Measurements from ENCODE around the gene RIPOR1. TPM values are rescaled to one million over a fixed set of nuclear protein-coding genes. Genes with fewer than 3 reads are reported as not detected.
"Not testable (repeated sequence)": the region's sequence is repeated elsewhere in the genome, so short reads cannot be mapped to it uniquely, and the experiment has no call there.

The RIPOR1 gene
- total and polyA plus RNA-seq, 2 experiments from 2014 or later = 29.5 to 35.7 TPM

GRCh38 chr16:67483731-67484525, 44.7 kb upstream of the RIPOR1 start:
- TF ChIP-seq, protein P1, sequence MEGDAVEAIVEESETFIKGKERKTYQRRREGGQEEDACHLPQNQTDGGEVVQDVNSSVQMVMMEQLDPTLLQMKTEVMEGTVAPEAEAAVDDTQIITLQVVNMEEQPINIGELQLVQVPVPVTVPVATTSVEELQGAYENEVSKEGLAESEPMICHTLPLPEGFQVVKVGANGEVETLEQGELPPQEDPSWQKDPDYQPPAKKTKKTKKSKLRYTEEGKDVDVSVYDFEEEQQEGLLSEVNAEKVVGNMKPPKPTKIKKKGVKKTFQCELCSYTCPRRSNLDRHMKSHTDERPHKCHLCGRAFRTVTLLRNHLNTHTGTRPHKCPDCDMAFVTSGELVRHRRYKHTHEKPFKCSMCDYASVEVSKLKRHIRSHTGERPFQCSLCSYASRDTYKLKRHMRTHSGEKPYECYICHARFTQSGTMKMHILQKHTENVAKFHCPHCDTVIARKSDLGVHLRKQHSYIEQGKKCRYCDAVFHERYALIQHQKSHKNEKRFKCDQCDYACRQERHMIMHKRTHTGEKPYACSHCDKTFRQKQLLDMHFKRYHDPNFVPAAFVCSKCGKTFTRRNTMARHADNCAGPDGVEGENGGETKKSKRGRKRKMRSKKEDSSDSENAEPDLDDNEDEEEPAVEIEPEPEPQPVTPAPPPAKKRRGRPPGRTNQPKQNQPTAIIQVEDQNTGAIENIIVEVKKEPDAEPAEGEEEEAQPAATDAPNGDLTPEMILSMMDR (IDR thresholded peaks at IDR 0.05; ENCODE audit: low read depth, low read length) = no peak
- Histone ChIP-seq H3K36me3 (no peaks in the 10 kb centered on the region), H3K4me1 (ENCODE audit: low read depth) (peaks cover 23% of the 10 kb centered on the region), H3K4me3 (no peak overlapping the region), H3K27me3 (no peaks in the 10 kb centered on the region), H3K9me3 (ENCODE audit: low read depth) (no peaks in the 10 kb centered on the region), H3K27ac (peak overlapping the region; percentile 29)
- DNase-seq (ENCODE audit: low read depth in 1 of 2, low spot score in 1 of 2) = no peak

DNA sequence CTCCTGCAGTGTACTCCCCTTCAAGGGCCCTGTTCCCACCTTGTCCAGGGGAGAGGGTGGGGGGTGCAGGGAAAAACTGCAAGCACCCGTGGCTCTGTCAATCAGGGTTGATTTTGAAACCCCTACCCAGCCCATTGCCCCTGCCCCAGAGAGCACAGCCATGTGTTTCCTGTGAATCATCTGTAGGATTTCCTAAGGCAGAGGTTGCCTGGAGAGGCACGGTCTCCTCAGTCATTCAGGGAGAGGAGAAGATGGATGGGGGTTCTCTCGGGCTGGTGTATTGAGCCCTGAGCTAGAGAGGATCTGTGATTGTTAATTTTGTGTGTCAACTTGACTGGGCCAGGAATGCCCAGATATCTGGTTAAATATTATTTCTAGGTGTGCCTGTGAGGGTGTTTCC, 41.8 kb upstream of the RIPOR1 start:
- no peaks in the 10 kb centered on the region for H3K27me3 ChIP-seq
- peaks cover 27% of the 10 kb centered on the region for H3K4me1 ChIP-seq (ENCODE audit: low read depth)
- no peaks in the 10 kb centered on the region for H3K9me3 ChIP-seq (ENCODE audit: low read depth)
- peak in 1 of 2 donors; percentile 44 for DNase-seq (ENCODE audit: low read depth in 1 of 2, low spot score in 1 of 2)
- no peak overlapping the region for H3K4me3 ChIP-seq
- no peak overlapping the region for H3K27ac ChIP-seq
- TF ChIP-seq, protein P1 (IDR thresholded peaks at IDR 0.05; ENCODE audit: low read depth, low read length) = no peak
- H3K36me3 ChIP-seq = no peaks in the 10 kb centered on the region

DNA sequence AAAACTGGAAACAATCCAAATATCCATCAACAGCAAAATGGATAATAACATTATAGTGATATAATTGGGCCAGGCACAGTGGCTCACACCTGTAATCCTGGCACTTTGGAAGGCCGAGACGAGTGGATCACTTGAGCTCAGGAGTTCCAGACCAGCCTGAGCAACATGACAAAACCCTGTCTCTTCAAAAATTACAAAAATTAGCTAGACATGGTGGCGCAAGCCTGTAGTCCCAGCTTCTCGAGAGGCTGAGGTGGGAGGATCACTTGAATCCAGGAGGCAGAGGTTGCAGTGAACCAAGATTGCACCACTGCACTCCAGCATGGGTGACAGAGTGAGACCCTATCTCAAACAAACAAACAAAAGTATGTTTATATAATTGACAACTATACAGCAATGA, 41.1 kb upstream of the RIPOR1 start:
- DNase-seq (ENCODE audit: low read depth in 1 of 2, low spot score in 1 of 2); H3K36me3 ChIP-seq; H3K27me3 ChIP-seq; H3K4me3 ChIP-seq; H3K9me3 ChIP-seq (ENCODE audit: low read depth): not testable (repeated sequence)
- Histone ChIP-seq H3K4me1 (ENCODE audit: low read depth) (peaks cover 25% of the 10 kb centered on the region), H3K27ac (peak overlapping the region; percentile 95)

DNA sequence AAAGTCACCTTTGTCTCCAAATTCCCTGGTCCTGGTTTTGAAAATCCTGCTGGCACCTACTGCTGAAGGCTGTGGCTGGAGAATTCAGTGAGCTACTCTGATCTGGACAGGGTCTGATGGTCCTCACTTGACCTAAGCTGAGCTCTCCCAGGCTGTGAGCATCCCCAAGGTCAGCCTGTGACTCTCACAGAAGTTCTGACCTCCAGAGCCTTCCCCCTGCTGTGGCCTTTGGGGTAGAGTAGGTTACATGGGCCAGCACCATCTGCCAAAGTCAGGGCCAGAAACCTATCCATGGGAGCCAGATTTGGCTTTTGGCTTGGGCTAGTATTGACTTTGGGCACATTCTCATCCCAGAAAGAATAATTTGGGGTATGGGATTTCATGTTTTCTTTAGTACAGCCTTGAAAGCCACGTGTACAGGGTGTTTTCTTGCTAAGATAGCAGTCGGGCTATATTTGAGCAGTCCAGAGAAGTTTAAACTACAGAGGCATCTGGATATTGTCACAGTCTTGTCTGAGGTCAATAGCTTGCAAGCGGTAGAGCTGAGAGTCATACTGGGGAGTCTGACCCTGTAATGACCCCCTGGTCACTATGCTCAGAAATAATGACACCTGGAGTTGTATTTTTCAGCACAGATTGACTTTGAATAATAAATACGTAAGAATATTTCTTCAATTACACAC, 39.1 kb upstream of the RIPOR1 start:
- TF ChIP-seq, protein P1 (IDR thresholded peaks at IDR 0.05; ENCODE audit: low read depth, low read length) = no peak
- H3K27ac ChIP-seq = peak overlapping the region; percentile 95
- peak; percentile 29 to 81 for DNase-seq (ENCODE audit: low read depth in 1 of 2, low spot score in 1 of 2)
- peaks cover under 1% of the 10 kb centered on the region for H3K27me3 ChIP-seq
- peaks cover 21% of the 10 kb centered on the region for H3K4me1 ChIP-seq (ENCODE audit: low read depth)
- H3K36me3 ChIP-seq = no peaks in the 10 kb centered on the region
- H3K4me3 ChIP-seq = no peak overlapping the region
- no peaks in the 10 kb centered on the region for H3K9me3 ChIP-seq (ENCODE audit: low read depth)

GRCh38 chr16:67490335-67491096, 38.1 kb upstream of the RIPOR1 start:
- Histone ChIP-seq H3K27me3 (peaks cover 4% of the 10 kb centered on the region), H3K9me3 (ENCODE audit: low read depth) (no peaks in the 10 kb centered on the region), H3K27ac (peak overlapping the region; percentile 95), H3K4me3 (no peak overlapping the region), H3K36me3 (no peaks in the 10 kb centered on the region), H3K4me1 (ENCODE audit: low read depth) (peaks cover 21% of the 10 kb centered on the region)
- TF ChIP-seq, protein P1 (IDR thresholded peaks at IDR 0.05; ENCODE audit: low read depth, low read length) = no peak
- peak in 1 of 2 donors; percentile 55 for DNase-seq (ENCODE audit: low read depth in 1 of 2, low spot score in 1 of 2)
